Loucy (cell line): ENCODE results near the gene SPDYC.

Experiments used
- EZH2phosphoT487 ChIP-seq: fragments of 200-600 bp; IDR thresholded peaks from 2 replicates; pipeline ENCODE4 v1.6.1; 2018; ENCODE audit warnings: antibody characterized with exemption, mild to moderate bottlenecking, moderate library complexity, borderline replicate concordance
- TF ChIP-seq, protein P1 (sequence below): fragments of 200-600 bp; sonication (generic); conservative IDR thresholded peaks from 2 replicates; pipeline ENCODE4 v1.5.1; 2014; ENCODE audit warnings: mild to moderate bottlenecking, antibody characterized with exemption, low read length

DNA sequence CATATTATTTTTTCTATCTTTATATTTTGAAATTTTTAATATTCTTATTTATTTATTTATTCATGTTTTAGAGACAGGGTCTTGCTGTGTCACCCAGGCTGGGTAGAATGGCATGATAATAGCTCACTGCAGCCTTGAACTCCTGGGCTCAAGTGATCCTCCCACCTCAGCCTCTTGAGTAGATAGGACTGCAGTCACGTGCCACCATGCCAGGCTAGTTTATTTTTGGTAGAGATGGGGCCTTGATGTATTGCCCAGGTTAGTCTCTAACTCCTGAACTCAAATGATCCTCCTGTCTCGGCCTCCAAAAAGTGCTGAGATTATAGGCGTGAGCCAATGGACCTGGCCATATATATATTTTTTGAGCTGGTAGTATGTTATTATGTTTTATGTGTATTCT is 2.4 kb upstream of the SPDYC start:
- TF ChIP-seq, protein P1, sequence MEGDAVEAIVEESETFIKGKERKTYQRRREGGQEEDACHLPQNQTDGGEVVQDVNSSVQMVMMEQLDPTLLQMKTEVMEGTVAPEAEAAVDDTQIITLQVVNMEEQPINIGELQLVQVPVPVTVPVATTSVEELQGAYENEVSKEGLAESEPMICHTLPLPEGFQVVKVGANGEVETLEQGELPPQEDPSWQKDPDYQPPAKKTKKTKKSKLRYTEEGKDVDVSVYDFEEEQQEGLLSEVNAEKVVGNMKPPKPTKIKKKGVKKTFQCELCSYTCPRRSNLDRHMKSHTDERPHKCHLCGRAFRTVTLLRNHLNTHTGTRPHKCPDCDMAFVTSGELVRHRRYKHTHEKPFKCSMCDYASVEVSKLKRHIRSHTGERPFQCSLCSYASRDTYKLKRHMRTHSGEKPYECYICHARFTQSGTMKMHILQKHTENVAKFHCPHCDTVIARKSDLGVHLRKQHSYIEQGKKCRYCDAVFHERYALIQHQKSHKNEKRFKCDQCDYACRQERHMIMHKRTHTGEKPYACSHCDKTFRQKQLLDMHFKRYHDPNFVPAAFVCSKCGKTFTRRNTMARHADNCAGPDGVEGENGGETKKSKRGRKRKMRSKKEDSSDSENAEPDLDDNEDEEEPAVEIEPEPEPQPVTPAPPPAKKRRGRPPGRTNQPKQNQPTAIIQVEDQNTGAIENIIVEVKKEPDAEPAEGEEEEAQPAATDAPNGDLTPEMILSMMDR = no peak
- TF ChIP-seq EZH2phosphoT487 = no peak
